Neutrophil (primary cell): ENCODE results near the gene NOS3.

Source experiments
- H3K27ac ChIP-seq: fragments of 200-600 bp; sonication (generic); 2 replicates; pipeline ENCODE4 v1.5.1; 2016; ENCODE audit warnings: mild to moderate bottlenecking, moderate library complexity
- H3K27me3 ChIP-seq: fragments of 200-600 bp; sonication (generic); 2 replicates; pipeline ENCODE4 v1.6.0; 2016; ENCODE audit warnings: mild to moderate bottlenecking
- H3K36me3 ChIP-seq: fragments of 200-600 bp; sonication (generic); 2 replicates; pipeline ENCODE4 v1.5.1; 2017
- H3K4me1 ChIP-seq, 2 experiments: fragments of 200-600 bp in 1 of 2; sonication (generic) in 1 of 2; 1 replicate in 1 of 2; 2 replicates in 1 of 2; pipeline versions ENCODE4 v1.5.1 to v1.6.1; 2013 to 2016; ENCODE audit warnings: low read depth in 1 of 2, low read length in 1 of 2, mild to moderate bottlenecking in 1 of 2, moderate library complexity in 1 of 2; ENCODE audit not compliant: control insufficient read depth in 1 of 2, insufficient read depth in 1 of 2
- H3K4me3 ChIP-seq, 2 experiments: fragments of 200-600 bp in 1 of 2; sonication (generic) in 1 of 2; 1 replicate in 1 of 2; 2 replicates in 1 of 2; pipeline ENCODE4 v1.5.1; 2013 to 2016; ENCODE audit warnings: low read depth in 1 of 2, low read length in 1 of 2, mild to moderate bottlenecking in 1 of 2, moderate library complexity in 1 of 2
- H3K9me3 ChIP-seq: fragments of 200-600 bp; sonication (generic); 2 replicates; pipeline ENCODE4 v1.5.1; 2016
- CTCF ChIP-seq: fragments of 200-600 bp; sonication (generic); IDR thresholded peaks from 2 replicates; pipeline ENCODE4 v1.5.1; 2016; ENCODE audit warnings: antibody characterized with exemption

Gene NOS3

GRCh38 chr7:150997075-150997511 lies 6.3 kb downstream of the NOS3 start:
- Histone ChIP-seq H3K27me3 (peaks cover 66% of the 10 kb centered on the region), H3K4me3 (no peak overlapping the region), H3K9me3 (no peaks in the 10 kb centered on the region), H3K27ac (no peak overlapping the region), H3K36me3 (no peaks in the 10 kb centered on the region), H3K4me1 (no peaks in the 10 kb centered on the region)
- no peak for TF ChIP-seq CTCF

DNA sequence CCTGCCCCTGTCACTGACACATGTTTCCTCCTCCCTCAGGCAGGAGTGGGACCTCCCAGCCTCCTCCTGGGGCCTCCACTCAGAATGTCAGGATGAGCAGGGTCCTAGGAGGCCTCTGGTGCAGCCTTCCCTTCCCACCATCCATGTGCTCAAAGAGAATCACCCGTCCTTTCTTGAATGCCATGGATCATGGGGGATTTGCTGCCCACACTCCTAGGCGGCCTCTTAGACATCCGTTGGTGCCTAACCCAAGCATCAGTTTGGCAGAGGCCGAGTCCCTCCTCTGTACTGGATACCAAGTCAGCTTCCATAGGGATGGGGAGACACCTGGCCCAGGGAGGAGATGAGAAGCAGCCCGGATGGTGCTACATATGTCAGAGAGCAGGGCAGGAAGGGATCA lies 7.0 kb downstream of the NOS3 start:
- Histone ChIP-seq H3K4me1 (no peaks in the 10 kb centered on the region), H3K9me3 (no peaks in the 10 kb centered on the region), H3K27me3 (peaks cover 66% of the 10 kb centered on the region), H3K27ac (no peak overlapping the region), H3K36me3 (no peaks in the 10 kb centered on the region), H3K4me3 (no peak overlapping the region)
- TF ChIP-seq CTCF, result no peak

DNA sequence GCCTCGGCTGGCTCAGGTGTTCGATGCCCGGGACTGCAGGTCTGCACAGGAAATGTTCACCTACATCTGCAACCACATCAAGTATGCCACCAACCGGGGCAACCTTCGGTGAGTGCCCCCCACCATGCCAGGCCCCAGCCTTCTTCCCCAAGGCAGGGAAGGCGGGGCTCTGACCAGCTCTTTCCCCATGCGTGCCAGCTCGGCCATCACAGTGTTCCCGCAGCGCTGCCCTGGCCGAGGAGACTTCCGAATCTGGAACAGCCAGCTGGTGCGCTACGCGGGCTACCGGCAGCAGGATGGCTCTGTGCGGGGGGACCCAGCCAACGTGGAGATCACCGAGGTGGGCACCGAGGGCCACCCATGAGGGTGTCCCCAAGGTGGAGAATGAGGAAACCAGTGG lies 7.5 kb downstream of the NOS3 start:
- H3K4me1 ChIP-seq, result no peaks in the 10 kb centered on the region
- H3K27me3 ChIP-seq, result peaks cover 68% of the 10 kb centered on the region
- no peak overlapping the region for H3K4me3 ChIP-seq
- H3K27ac ChIP-seq, result no peak overlapping the region
- H3K9me3 ChIP-seq, result no peaks in the 10 kb centered on the region
- TF ChIP-seq CTCF, result no peak
- H3K36me3 ChIP-seq, result no peaks in the 10 kb centered on the region

- no peaks in the 10 kb centered on the region for H3K9me3 ChIP-seq
- H3K4me3 ChIP-seq, result no peak overlapping the region
- H3K27ac ChIP-seq, result no peak overlapping the region
- TF ChIP-seq CTCF, result no peak
- no peaks in the 10 kb centered on the region for H3K4me1 ChIP-seq
- peaks cover 74% of the 10 kb centered on the region for H3K27me3 ChIP-seq
- no peaks in the 10 kb centered on the region for H3K36me3 ChIP-seq
Observed at GRCh38 chr7:150999001-150999400, 8.2 kb downstream of the NOS3 start.

- Histone ChIP-seq H3K9me3 (no peaks in the 10 kb centered on the region), H3K27me3 (peaks cover 75% of the 10 kb centered on the region), H3K4me3 (no peak overlapping the region), H3K27ac (no peak overlapping the region), H3K36me3 (no peaks in the 10 kb centered on the region), H3K4me1 (no peaks in the 10 kb centered on the region)
- no peak for TF ChIP-seq CTCF
Observed at GRCh38 chr7:150999497-151000230, 8.8 kb downstream of the NOS3 start.
